Caki2 (cell line): Measurements from ENCODE around the gene SUGP2. TPM values are rescaled to one million over a fixed set of nuclear protein-coding genes. Genes with fewer than 3 reads are reported as not detected.

Experiments used
- DNase-seq: peaks from one replicate; pipeline ENCODE4 v3.0.0-alpha.2; 2015; ENCODE audit warnings: low read depth
- in situ Hi-C: cut with HindIII; loops from 2 replicates; pipeline ENCODE4 v1.10.0; 2016; ENCODE audit warnings: low sequenced_read_pairs, low pct_unique_long_range_greater_than_20kb, mixed read lengths
- total RNA-seq: library from RNA; depleted of rRNA; stranded (reverse); fragments of >200 nt; shearing (Covaris generic); gene quantifications from 2 replicates; pipeline ENCODE4 v1.2.3, GENCODE V29; 2014; ENCODE audit warnings: low replicate concordance

The SUGP2 gene
- total RNA-seq, 1 experiment from 2014 or later: 33.4 TPM

GRCh38 chr19:19062454-19063182, 29.3 kb upstream of the SUGP2 start:
- in situ Hi-C loops: no loop called here
- DNase-seq: peak; percentile 46

GRCh38 chr19:19061506-19061905, 28.2 kb upstream of the SUGP2 start:
- DNase-seq: no peak
- in situ Hi-C loops: no loop called here

- in situ Hi-C loops: no loop called here
- no peak for DNase-seq
These were observed 26.7 kb upstream of the SUGP2 start for GRCh38 chr19:19059837-19060611.

- in situ Hi-C loops: no loop called here
- DNase-seq: no peak
These were observed 25.9 kb upstream of the SUGP2 start for GRCh38 chr19:19059018-19059836.

GRCh38 chr19:19057720-19058119, 24.4 kb upstream of the SUGP2 start:
- no peak for DNase-seq
- in situ Hi-C loops: no loop called here

GRCh38 chr19:19057317-19057716, 24.0 kb upstream of the SUGP2 start:
- DNase-seq: no peak
- in situ Hi-C loops: no loop called here

GRCh38 chr19:19056636-19057275, 23.4 kb upstream of the SUGP2 start:
- in situ Hi-C loops: no loop called here
- no peak for DNase-seq

- in situ Hi-C loops: no loop called here
- no peak for DNase-seq
These were observed 22.4 kb upstream of the SUGP2 start for GRCh38 chr19:19055701-19056100.

GRCh38 chr19:19054939-19055440, 21.7 kb upstream of the SUGP2 start:
- in situ Hi-C loops: no loop called here
- no peak for DNase-seq

- in situ Hi-C loops: no loop called here
- DNase-seq: no peak
These were observed 21.1 kb upstream of the SUGP2 start for GRCh38 chr19:19054315-19054938.

- in situ Hi-C loops: no loop called here
- peak; percentile 19 for DNase-seq
These were observed 20.4 kb upstream of the SUGP2 start for GRCh38 chr19:19053508-19054314.

GRCh38 chr19:19052921-19053320, 19.6 kb upstream of the SUGP2 start:
- no peak for DNase-seq
- in situ Hi-C loops: no loop called here

- no peak for DNase-seq
- in situ Hi-C loops: no loop called here
These were observed 18.3 kb upstream of the SUGP2 start for GRCh38 chr19:19051478-19052213.

GRCh38 chr19:19050731-19051130, 17.4 kb upstream of the SUGP2 start:
- DNase-seq: no peak
- in situ Hi-C loops: no loop called here

GRCh38 chr19:19050104-19050503, 16.8 kb upstream of the SUGP2 start:
- in situ Hi-C loops: no loop called here
- DNase-seq: no peak

- DNase-seq: no peak
- in situ Hi-C loops: no loop called here
These were observed 16.1 kb upstream of the SUGP2 start for GRCh38 chr19:19049406-19049805.

- in situ Hi-C loops: no loop called here
- DNase-seq: no peak
These were observed 10.6 kb upstream of the SUGP2 start for GRCh38 chr19:19043881-19044280.
